ENCODE measurements around the gene FAM222A.
A peak's percentile ranks its signal among the peaks of the same experiment; 100 is the strongest.

FAM222A gene

DNA sequence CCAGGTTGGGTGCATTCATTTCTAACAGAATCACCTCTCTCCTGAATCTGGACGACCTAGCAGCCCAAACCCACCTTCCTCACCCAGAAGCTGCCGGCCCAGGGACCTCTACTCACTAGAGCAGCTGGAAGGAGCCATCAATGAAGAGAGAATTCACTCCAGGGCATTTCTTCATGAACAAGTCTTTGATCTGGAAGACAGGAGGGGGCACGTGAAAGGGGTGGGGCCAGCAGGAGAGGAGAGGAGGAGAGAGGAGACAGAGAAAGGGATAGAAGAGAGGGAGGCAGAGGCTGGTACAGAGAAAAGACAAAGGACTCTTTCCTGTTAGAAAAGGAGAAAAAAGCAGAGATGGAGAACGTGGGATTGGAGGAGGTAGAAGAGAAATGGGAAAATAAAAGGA, 79.8 kb downstream of the FAM222A start:
- no peak for FAIRE-seq
- DNase-seq (ENCODE audit: insufficient read length, low spot score) = no peak

GRCh38 chr12:109793826-109794501, 80.3 kb downstream of the FAM222A start:
- FAIRE-seq = no peak
- no peak for DNase-seq (ENCODE audit: insufficient read length, low spot score)

DNA sequence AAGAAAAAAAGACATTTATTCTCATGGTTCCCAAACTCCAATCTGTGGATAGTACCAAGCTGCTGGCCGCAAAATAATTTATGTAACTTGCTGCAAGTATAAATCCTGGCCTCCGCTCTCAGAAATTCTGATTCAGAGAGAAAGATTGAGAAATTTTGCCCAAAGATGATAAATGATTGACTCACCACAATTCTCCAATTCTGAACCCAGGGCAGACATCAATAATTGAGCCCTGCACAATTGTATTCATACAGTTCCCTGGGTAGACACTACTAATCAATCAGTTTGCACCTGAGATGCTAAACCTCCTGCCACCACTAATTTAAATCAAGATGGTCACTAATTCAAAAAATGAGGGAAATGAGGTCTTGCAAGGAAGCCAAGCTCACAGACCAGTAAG, 81.4 kb downstream of the FAM222A start:
- DNase-seq (ENCODE audit: insufficient read length, low spot score) (no peak), FAIRE-seq (no peak)

GRCh38 chr12:109796057-109796456, 82.4 kb downstream of the FAM222A start:
- FAIRE-seq (no peak), DNase-seq (ENCODE audit: insufficient read length, low spot score) (no peak)

DNA sequence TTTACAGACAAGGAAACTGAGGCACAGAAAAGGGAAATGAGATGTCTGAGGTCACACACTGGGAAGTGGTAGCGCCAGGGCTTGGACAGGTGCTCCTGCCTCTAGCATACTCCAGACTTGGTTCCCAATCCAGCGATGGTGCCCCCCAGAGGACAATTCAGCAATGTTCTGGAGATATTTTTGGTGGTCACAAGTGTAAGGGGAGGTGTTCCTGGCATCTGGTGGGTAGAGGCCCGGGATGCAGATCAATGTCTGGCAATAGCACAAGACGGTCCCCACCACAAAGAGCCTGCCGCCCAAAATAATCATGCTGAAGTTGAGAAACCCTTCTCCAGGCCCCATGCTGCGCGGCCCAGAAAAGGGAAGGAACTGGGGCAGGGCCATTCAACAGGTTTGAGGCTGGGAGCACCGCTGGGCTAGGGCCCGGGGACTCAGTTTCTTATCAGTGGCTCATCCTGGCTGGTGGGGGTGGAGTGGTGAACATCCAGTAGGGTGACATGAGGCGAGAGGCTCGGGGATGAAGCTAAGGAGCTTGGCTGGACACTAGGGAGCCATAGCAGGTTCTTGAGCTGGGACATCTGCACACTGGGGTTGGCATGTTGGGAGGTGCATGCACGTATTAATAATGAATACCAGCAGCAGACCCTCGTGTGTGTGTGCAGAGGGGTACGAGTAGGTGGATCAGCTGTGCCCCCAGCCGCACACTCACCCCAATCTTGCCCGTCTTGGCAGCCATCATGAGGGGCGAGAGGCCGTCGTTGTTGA, 84.5 kb downstream of the FAM222A start:
- DNase-seq (ENCODE audit: insufficient read length, low spot score) (no peak), FAIRE-seq (no peak)

GRCh38 chr12:109798691-109799090, 85.1 kb downstream of the FAM222A start:
- no peak for FAIRE-seq
- no peak for DNase-seq (ENCODE audit: insufficient read length, low spot score)

DNA sequence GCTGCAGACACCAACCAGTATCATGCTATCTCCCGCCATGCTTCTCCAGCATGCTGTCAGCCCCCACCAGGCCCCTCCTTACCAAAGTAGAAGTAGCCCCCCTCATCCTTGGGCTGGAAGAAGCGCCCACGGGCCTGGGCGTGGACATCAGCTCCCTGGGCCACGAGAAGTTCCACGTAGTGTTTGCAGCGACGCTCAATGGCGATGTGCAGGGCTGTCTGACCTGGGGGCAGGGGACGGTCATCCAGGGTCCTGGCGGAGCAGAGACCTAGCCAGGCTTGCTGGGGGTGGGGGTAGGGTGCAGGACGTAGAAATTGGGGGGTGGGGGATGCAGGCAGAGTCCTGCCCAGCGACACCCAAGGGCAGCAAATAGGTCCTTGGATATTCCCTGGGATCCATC, 86.9 kb downstream of the FAM222A start:
- DNase-seq (ENCODE audit: insufficient read length, low spot score) (no peak), FAIRE-seq (no peak)

- no peak for FAIRE-seq
- DNase-seq (ENCODE audit: insufficient read length, low spot score) = no peak
Measured at GRCh38 chr12:109802828-109803227, 89.2 kb downstream of the FAM222A start.

GRCh38 chr12:109803678-109804077, 90.1 kb downstream of the FAM222A start:
- no peak for DNase-seq (ENCODE audit: insufficient read length, low spot score)
- FAIRE-seq = no peak

GRCh38 chr12:109804820-109805761, 91.5 kb downstream of the FAM222A start:
- DNase-seq (ENCODE audit: insufficient read length, low spot score) = peak; percentile 82
- FAIRE-seq = peak; percentile 82

GRCh38 chr12:109807954-109808643, 94.5 kb downstream of the FAM222A start:
- FAIRE-seq = no peak
- no peak for DNase-seq (ENCODE audit: insufficient read length, low spot score)

GRCh38 chr12:109808876-109809646, 95.4 kb downstream of the FAM222A start:
- DNase-seq (ENCODE audit: insufficient read length, low spot score) (no peak), FAIRE-seq (no peak)

- FAIRE-seq (no peak), DNase-seq (ENCODE audit: insufficient read length, low spot score) (no peak)
Measured at GRCh38 chr12:109810954-109811623, 97.5 kb downstream of the FAM222A start.

- FAIRE-seq = no peak
- DNase-seq (ENCODE audit: insufficient read length, low spot score) = no peak
Measured at GRCh38 chr12:109811624-109811995, 98.0 kb downstream of the FAM222A start.

DNA sequence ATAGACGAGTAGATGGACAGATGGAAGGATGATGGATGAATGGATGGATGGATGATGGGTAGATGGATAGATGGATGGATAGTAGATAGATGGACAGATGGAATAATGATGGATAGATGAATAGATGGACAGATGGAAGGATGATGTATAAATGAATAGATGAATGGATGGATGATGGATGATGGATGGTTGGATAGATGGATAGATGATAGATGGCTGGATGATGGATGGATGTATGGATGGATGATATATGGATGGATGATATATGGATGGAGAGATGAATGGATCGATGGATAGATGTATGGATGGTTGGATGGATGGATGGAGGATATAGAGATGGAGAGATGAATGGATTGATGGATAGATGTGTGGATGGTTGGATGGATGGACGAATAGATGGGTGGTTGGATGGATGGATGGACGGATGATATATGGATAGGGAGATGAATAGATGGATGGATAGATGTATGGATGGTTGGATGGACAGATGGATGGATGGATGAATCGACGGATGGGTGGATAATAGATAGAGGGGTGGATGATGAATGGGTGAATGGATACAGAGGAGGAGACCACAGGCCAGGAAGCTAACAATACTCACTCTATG, 100.3 kb downstream of the FAM222A start:
- no peak for DNase-seq (ENCODE audit: insufficient read length, low spot score)
- FAIRE-seq = no peak

DNA sequence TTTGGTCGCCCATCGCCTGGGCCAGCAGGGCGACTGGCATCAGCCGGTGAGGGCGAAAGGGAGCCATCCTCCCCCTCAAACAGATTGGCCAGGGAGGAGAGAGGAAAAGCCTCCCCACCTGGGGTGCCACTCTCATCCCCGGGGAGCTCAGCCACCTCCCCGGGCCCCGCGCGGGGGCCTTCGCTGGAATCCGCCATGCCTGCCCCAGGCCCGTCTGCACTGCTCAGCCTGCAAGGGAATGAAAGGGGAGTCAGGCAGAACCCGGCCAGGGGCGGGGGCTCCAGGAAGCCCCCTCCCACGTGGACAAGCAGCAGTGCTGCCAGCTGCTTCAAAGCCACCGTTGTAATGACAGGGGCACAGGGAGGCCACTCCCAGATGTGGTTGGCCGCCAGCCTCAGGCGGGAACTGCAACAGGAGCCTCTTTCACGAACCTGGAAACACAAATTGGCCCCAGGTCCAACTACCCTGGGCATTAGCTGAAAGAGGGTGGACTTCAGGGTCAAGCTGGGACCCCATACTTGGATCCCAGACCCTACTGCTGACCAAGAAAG, 101.0 kb downstream of the FAM222A start:
- FAIRE-seq (no peak), DNase-seq (ENCODE audit: insufficient read length, low spot score) (no peak)

GRCh38 chr12:109815225-109815624, 101.6 kb downstream of the FAM222A start:
- FAIRE-seq (no peak), DNase-seq (ENCODE audit: insufficient read length, low spot score) (no peak)

DNA sequence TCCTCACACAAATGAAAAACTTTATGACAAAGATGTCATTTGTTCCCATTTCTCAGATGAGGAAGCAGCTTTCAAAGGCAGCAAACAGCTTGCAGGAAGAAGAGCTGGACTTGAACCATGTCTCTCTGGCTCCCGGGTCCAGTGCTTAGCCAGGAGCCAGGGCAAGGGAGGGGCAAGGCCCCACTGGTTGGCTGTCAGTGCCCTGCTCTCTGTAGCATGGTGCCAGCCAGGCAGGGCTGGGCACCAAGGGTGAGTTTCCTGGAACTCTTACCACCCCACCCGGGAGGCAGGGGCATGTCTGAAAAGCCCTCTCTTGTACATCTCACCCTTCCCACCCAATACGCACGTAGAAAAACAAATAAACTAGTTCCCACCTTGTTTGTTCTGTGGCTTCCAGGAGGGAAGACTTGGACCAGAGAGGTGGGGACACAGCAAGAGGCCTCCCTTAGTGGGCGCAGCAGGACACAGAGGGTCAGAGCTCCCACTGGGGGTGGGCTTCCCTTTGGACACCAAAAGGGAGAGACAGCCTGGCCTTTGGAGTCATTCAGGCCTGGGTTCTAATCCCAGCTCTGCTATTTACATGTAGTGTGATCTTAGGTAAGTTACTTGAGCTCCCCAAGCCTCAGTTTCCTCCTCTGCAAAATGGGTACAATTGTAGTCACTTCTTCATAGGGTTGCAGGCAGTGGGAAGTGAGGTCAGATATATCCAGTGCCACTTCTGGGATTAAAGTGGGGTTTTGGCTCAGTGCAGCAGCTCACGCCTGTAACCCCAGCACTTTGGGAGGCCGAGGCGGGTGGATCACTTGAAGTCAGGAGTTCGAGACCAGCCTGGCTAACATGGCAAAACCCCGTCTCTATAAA, 102.4 kb downstream of the FAM222A start:
- no peak for DNase-seq (ENCODE audit: insufficient read length, low spot score)
- FAIRE-seq = no peak
